Measurements from ENCODE around the gene TPD52L1.
"Not testable (repeated sequence)": the region's sequence is repeated elsewhere in the genome, so short reads cannot be mapped to it uniquely, and the experiment has no call there.

TPD52L1 gene

DNA sequence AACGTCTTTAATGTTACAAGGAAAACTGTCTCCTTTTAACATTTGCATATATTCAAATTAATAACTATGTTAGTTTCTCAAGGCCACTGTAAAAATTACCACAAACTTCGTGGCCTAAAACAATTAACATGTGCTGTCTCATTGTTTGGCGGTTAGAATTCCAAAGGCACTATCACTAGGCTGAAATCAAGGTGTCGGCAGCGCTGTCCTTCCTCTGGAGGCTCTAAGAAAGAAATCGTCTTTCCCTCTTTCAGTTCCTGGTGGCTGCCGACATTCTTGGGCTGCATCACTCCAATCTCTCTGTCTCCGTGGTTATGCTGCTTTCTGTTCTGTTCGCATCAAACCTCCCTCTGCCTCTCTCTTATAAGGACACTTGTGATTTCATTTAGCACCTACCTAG, 4.2 kb downstream of the TPD52L1 start:
- no CpG with 5 or more reads among the region's 9 CpGs for WGBS (ENCODE audit: insufficient coverage, insufficient read length)
- Histone ChIP-seq H3K4me1 (ENCODE audit: control insufficient read depth, insufficient read depth, low read length) (0 out of 2 replicates have a peak, but pooled peaks cover 2% of the 10 kb centered on the region), H3K36me3 (ENCODE audit: control insufficient read depth, insufficient read depth, low read length) (no peaks in the 10 kb centered on the region), H3K9me3 (ENCODE audit: control insufficient read depth, insufficient read depth, low read length) (no peaks in the 10 kb centered on the region), H3K4me3 (ENCODE audit: low read length) (no peak overlapping the region), H3K27ac (ENCODE audit: low read length) (no peak overlapping the region), H3K27me3 (ENCODE audit: control insufficient read depth, insufficient read depth, low read length) (peaks cover 7% of the 10 kb centered on the region; the same call in 1 of the 2 replicates)
- no peak for DNase-seq (ENCODE audit: low read depth, low spot score)

DNA sequence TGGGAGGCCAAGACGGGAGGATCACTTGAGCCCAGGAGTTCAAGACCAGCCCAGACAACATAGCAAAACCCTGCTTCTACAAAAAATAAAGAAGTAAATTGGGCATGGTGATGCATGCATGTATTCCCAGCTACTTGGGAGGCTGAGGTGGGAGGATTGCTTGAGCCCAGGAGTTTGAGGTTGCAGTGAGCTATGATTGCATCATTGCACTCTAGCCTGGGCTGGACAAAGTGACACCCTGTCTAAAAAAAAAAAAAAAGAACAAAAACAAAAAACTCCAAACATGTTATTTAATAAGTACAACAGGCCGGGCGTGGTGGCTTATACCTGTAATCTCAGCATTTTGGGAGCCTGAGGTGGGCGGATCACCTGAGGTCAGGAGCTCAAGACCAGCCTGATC, 9.8 kb downstream of the TPD52L1 start:
- H3K4me3 ChIP-seq (ENCODE audit: low read length); H3K27me3 ChIP-seq (ENCODE audit: control insufficient read depth, insufficient read depth, low read length); H3K4me1 ChIP-seq (ENCODE audit: control insufficient read depth, insufficient read depth, low read length); H3K9me3 ChIP-seq (ENCODE audit: control insufficient read depth, insufficient read depth, low read length); H3K27ac ChIP-seq (ENCODE audit: low read length); DNase-seq (ENCODE audit: low read depth, low spot score); H3K36me3 ChIP-seq (ENCODE audit: control insufficient read depth, insufficient read depth, low read length): not testable (repeated sequence)
- no CpG with 5 or more reads among the region's 4 CpGs for WGBS (ENCODE audit: insufficient coverage, insufficient read length)

DNA sequence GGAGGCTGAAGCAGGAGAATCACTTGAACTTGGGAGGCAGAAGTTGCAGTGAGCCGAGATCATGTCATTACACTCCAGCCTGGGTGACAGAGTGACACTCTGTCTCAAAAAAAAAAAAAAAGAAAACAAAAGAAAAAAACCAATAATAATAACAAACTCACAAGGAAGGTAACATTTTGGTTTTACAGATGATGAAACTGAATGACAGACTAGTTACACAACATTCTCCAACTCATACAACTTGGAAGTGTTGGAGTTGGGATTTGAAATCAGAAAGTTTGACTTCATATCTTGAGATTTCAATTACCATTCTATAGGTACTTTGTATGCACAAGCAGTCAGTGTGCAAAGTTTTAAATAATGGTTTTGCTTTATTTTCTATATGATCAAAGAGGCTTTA, 10.2 kb downstream of the TPD52L1 start:
- DNase-seq (ENCODE audit: low read depth, low spot score): no peak
- Histone ChIP-seq H3K27ac (ENCODE audit: low read length) (no peak overlapping the region), H3K4me1 (ENCODE audit: control insufficient read depth, insufficient read depth, low read length) (no peaks in the 10 kb centered on the region), H3K9me3 (ENCODE audit: control insufficient read depth, insufficient read depth, low read length) (no peaks in the 10 kb centered on the region), H3K4me3 (ENCODE audit: low read length) (no peak overlapping the region), H3K36me3 (ENCODE audit: control insufficient read depth, insufficient read depth, low read length) (no peaks in the 10 kb centered on the region), H3K27me3 (ENCODE audit: control insufficient read depth, insufficient read depth, low read length) (no peaks in the 10 kb centered on the region)
- no CpG with 5 or more reads among the region's 1 CpG for WGBS (ENCODE audit: insufficient coverage, insufficient read length)

DNA sequence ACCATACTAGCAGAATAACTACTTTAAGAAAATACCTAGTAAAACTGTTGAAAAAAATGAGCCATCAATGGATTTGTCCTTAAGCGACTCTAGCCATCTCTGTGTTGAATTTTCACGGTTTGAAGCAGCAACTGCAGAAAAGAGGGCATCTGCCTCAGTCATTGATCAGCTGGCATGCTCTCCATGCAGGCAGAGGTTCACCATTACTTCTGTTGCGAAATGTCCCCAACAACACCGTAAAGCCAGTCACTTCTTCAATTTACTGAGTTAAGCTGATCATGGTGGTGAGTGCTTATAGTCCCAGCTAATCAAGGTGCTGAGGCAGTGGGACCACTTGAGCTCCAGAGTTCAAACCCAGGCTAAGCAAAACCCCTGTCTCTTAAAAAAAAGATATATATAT, 11.1 kb downstream of the TPD52L1 start:
- H3K4me3 ChIP-seq (ENCODE audit: low read length): no peak overlapping the region

DNA sequence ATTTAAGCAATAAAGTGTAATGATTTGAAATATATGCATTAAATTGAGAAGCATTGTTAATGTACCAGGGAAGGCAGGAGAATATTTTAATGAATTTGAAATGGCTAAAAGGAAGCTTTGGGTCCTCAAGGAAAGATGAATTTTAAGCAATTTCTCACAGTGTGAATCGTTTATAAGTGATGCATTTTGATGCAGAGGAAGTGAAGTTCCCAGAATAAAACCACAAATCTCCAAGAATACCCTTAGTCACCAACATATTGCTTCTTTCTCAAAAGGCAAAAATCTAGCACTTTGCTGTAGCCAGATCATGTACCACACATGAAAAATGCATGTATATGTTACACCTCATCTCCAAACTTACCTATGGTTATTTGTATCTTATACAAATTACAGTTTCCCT, 11.7 kb downstream of the TPD52L1 start:
- Histone ChIP-seq H3K27me3 (ENCODE audit: control insufficient read depth, insufficient read depth, low read length) (no peaks in the 10 kb centered on the region), H3K4me1 (ENCODE audit: control insufficient read depth, insufficient read depth, low read length) (no peaks in the 10 kb centered on the region), H3K36me3 (ENCODE audit: control insufficient read depth, insufficient read depth, low read length) (no peaks in the 10 kb centered on the region), H3K27ac (ENCODE audit: low read length) (no peak overlapping the region), H3K4me3 (ENCODE audit: low read length) (no peak overlapping the region), H3K9me3 (ENCODE audit: control insufficient read depth, insufficient read depth, low read length) (no peaks in the 10 kb centered on the region)
- no CpG with 5 or more reads among the region's 1 CpG for WGBS (ENCODE audit: insufficient coverage, insufficient read length)
- DNase-seq (ENCODE audit: low read depth, low spot score): no peak

More for the DNA sequence above, 11.1 kb downstream of the TPD52L1 start:
- Histone ChIP-seq H3K36me3 (ENCODE audit: control insufficient read depth, insufficient read depth, low read length) (no peaks in the 10 kb centered on the region), H3K27ac (ENCODE audit: low read length) (no peak overlapping the region), H3K27me3 (ENCODE audit: control insufficient read depth, insufficient read depth, low read length) (no peaks in the 10 kb centered on the region), H3K4me1 (ENCODE audit: control insufficient read depth, insufficient read depth, low read length) (no peaks in the 10 kb centered on the region), H3K9me3 (ENCODE audit: control insufficient read depth, insufficient read depth, low read length) (no peaks in the 10 kb centered on the region)
- no CpG with 5 or more reads among the region's 4 CpGs for WGBS (ENCODE audit: insufficient coverage, insufficient read length)
- no peak for DNase-seq (ENCODE audit: low read depth, low spot score)

DNA sequence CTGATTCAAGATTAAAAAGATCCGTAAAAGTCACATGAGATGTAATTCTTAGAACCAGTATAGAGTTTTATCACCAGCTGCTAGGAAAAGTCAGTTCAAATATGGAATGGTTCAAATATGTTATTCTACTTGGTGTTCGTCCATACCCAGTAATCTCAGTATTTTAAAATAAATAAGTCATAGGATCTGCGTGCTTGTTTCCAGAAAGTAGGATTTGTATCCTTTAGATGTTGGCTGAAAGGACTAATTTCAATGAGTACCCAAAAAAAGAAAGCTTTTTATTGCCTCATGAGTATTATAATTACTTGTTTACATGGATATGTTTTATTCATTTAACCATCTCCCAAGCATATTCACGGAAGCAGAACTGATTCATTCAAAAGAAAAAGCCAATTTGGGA, 12.2 kb downstream of the TPD52L1 start:
- no peak overlapping the region for H3K4me3 ChIP-seq (ENCODE audit: low read length)
- no peaks in the 10 kb centered on the region for H3K36me3 ChIP-seq (ENCODE audit: control insufficient read depth, insufficient read depth, low read length)
- no CpG with 5 or more reads among the region's 4 CpGs for WGBS (ENCODE audit: insufficient coverage, insufficient read length)
- H3K27ac ChIP-seq (ENCODE audit: low read length): no peak overlapping the region
- no peaks in the 10 kb centered on the region for H3K9me3 ChIP-seq (ENCODE audit: control insufficient read depth, insufficient read depth, low read length)
- no peak for DNase-seq (ENCODE audit: low read depth, low spot score)
- H3K4me1 ChIP-seq (ENCODE audit: control insufficient read depth, insufficient read depth, low read length): no peaks in the 10 kb centered on the region
- no peaks in the 10 kb centered on the region for H3K27me3 ChIP-seq (ENCODE audit: control insufficient read depth, insufficient read depth, low read length)

DNA sequence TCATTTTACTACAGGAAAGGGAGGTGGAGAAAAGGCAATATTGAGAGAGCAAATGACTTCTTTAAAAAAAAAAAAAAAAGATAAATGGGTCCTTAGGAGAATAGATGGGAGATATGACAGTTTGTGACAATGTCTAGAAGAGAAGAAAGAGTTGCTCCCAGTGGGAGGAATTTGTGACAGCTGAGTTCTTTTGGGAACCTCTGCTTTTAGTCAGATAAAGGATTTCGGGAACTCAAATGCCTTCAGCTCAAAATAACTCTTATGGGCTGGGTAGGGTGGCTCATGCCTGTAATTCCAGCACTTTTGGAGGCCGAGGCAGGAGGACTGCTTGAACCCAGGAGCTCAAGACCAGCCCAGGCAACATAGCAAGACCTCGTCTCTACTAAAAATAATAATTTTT, 13.1 kb downstream of the TPD52L1 start:
- Histone ChIP-seq H3K4me1 (ENCODE audit: control insufficient read depth, insufficient read depth, low read length) (no peaks in the 10 kb centered on the region), H3K27me3 (ENCODE audit: control insufficient read depth, insufficient read depth, low read length) (no peaks in the 10 kb centered on the region), H3K4me3 (ENCODE audit: low read length) (no peak overlapping the region), H3K27ac (ENCODE audit: low read length) (no peak overlapping the region), H3K36me3 (ENCODE audit: control insufficient read depth, insufficient read depth, low read length) (no peaks in the 10 kb centered on the region), H3K9me3 (ENCODE audit: control insufficient read depth, insufficient read depth, low read length) (no peaks in the 10 kb centered on the region)
- DNase-seq (ENCODE audit: low read depth, low spot score): no peak
- WGBS (ENCODE audit: insufficient coverage, insufficient read length): no CpG with 5 or more reads among the region's 3 CpGs

DNA sequence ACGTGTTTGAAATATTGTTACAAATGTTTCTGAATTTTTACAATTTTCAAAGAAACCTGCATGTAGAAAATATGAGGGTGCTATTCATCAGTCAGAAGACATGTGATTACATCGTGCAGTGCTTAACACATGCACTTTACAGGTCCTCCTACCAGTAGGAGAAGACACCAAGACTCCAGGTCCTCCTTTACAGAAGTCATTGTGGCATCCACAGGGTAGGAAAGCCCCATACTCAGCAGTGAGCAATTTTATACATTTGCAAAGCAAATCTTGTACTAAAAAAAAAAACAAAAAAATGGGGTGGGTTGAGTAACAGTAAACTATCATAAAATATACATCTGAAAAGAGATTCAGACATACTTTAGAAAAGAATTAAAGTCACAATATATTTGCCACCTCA, 14.0 kb downstream of the TPD52L1 start:
- no peaks in the 10 kb centered on the region for H3K4me1 ChIP-seq (ENCODE audit: control insufficient read depth, insufficient read depth, low read length)
- no peak overlapping the region for H3K4me3 ChIP-seq (ENCODE audit: low read length)
- H3K27me3 ChIP-seq (ENCODE audit: control insufficient read depth, insufficient read depth, low read length): no peaks in the 10 kb centered on the region
- H3K9me3 ChIP-seq (ENCODE audit: control insufficient read depth, insufficient read depth, low read length): no peaks in the 10 kb centered on the region
- no peaks in the 10 kb centered on the region for H3K36me3 ChIP-seq (ENCODE audit: control insufficient read depth, insufficient read depth, low read length)
- DNase-seq (ENCODE audit: low read depth, low spot score): no peak
- no CpG with 5 or more reads among the region's 2 CpGs for WGBS (ENCODE audit: insufficient coverage, insufficient read length)
- no peak overlapping the region for H3K27ac ChIP-seq (ENCODE audit: low read length)

DNA sequence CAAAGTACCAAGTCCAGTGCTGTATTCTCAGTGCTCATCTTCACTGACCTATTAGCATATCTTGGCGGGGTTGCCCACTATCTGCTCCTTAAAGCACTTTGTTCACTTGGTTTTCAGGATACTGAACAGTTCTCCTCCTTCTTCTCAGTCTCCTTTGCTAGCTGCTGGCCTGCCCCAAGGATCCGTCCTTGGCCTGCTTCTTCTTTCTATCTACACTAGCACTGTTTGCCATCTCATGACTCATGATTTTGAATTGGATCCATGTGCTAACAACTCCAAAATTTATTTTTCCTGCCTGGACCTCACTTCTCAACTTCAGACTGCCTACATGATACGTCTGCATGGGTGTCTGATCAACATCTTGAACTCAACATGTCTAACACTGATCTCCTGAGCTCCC, 15.5 kb downstream of the TPD52L1 start:
- Histone ChIP-seq H3K27ac (ENCODE audit: low read length) (no peak overlapping the region), H3K9me3 (ENCODE audit: control insufficient read depth, insufficient read depth, low read length) (no peaks in the 10 kb centered on the region), H3K36me3 (ENCODE audit: control insufficient read depth, insufficient read depth, low read length) (no peaks in the 10 kb centered on the region), H3K4me1 (ENCODE audit: control insufficient read depth, insufficient read depth, low read length) (no peaks in the 10 kb centered on the region), H3K4me3 (ENCODE audit: low read length) (no peak overlapping the region), H3K27me3 (ENCODE audit: control insufficient read depth, insufficient read depth, low read length) (no peaks in the 10 kb centered on the region)
- WGBS (ENCODE audit: insufficient coverage, insufficient read length): no CpG with 5 or more reads among the region's 3 CpGs
- DNase-seq (ENCODE audit: low read depth, low spot score): no peak

DNA sequence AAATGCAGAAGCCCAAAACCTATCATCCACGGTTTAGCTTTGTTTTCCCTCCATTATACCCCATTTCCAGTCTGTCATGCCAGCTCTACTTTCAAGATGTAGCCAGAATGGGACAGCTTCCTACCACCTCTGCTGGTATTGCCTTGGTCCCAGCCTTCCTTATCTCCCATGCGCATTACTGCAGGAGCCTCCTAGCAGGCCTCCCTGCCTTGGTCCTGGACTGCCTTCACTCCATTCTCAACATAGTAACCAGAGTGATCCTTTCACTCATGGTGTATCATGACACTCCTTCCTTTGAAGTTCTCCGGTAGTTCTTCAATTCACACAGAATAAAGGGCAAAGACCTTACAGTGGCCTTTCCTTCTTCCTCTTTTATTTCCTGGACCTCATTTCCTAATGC, 15.9 kb downstream of the TPD52L1 start:
- no peaks in the 10 kb centered on the region for H3K4me1 ChIP-seq (ENCODE audit: control insufficient read depth, insufficient read depth, low read length)
- WGBS (ENCODE audit: insufficient coverage, insufficient read length): no CpG with 5 or more reads among the region's 3 CpGs
- no peak overlapping the region for H3K27ac ChIP-seq (ENCODE audit: low read length)
- no peaks in the 10 kb centered on the region for H3K36me3 ChIP-seq (ENCODE audit: control insufficient read depth, insufficient read depth, low read length)
- DNase-seq (ENCODE audit: low read depth, low spot score): no peak
- no peak overlapping the region for H3K4me3 ChIP-seq (ENCODE audit: low read length)
- H3K27me3 ChIP-seq (ENCODE audit: control insufficient read depth, insufficient read depth, low read length): no peaks in the 10 kb centered on the region
- H3K9me3 ChIP-seq (ENCODE audit: control insufficient read depth, insufficient read depth, low read length): no peaks in the 10 kb centered on the region

DNA sequence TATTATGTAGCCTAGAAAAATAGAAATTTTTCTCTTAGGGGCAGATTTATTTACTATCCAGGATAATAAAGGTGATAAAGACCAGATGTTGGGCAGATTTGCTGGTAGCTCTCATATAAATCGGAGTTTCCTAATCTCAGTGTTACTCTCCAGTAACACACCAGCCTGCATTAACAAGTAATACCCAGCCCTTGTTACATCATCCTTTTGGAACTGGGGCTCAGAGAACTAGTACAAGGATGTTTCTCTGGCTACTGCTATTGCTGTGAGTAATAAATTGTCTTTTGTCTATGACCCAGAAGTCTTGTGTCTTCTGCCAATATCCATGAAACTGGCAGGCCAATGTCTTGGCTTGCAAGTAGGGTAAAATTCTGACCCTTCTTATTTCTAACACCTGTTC, 16.8 kb downstream of the TPD52L1 start:
- no peaks in the 10 kb centered on the region for H3K9me3 ChIP-seq (ENCODE audit: control insufficient read depth, insufficient read depth, low read length)
- no peaks in the 10 kb centered on the region for H3K4me1 ChIP-seq (ENCODE audit: control insufficient read depth, insufficient read depth, low read length)
- no peak overlapping the region for H3K4me3 ChIP-seq (ENCODE audit: low read length)
- no peak overlapping the region for H3K27ac ChIP-seq (ENCODE audit: low read length)
- DNase-seq (ENCODE audit: low read depth, low spot score): no peak
- no peaks in the 10 kb centered on the region for H3K27me3 ChIP-seq (ENCODE audit: control insufficient read depth, insufficient read depth, low read length)
- H3K36me3 ChIP-seq (ENCODE audit: control insufficient read depth, insufficient read depth, low read length): no peaks in the 10 kb centered on the region
- no CpG with 5 or more reads among the region's 1 CpG for WGBS (ENCODE audit: insufficient coverage, insufficient read length)
